GM21515 (cell line): ENCODE data around the gene SARNP.
"Not testable (repeated sequence)": the region's sequence is repeated elsewhere in the genome, so short reads cannot be mapped to it uniquely, and the experiment has no call there.

Source experiments
- ATAC-seq: cut with Tn5 transposase; IDR thresholded peaks from one replicate; pipeline ENCODE4 v1.9.1; 2021; ENCODE audit not compliant: unreplicated experiment

Gene SARNP

GRCh38 chr12:55797550-55797949 lies 20.0 kb downstream of the SARNP start:
- ATAC-seq: no peak

GRCh38 chr12:55797068-55797467 lies 20.5 kb downstream of the SARNP start:
- ATAC-seq: no peak

- no peak for ATAC-seq
These were observed 21.6 kb downstream of the SARNP start for GRCh38 chr12:55795950-55796349.

GRCh38 chr12:55789893-55790292 lies 27.6 kb downstream of the SARNP start:
- ATAC-seq: no peak

- ATAC-seq: no peak
These were observed 28.4 kb downstream of the SARNP start for GRCh38 chr12:55789171-55789570.

GRCh38 chr12:55788546-55788945 lies 29.0 kb downstream of the SARNP start:
- no peak for ATAC-seq

- ATAC-seq: no peak
These were observed 36.8 kb downstream of the SARNP start for GRCh38 chr12:55780685-55781084.

GRCh38 chr12:55777856-55778255 lies 39.7 kb downstream of the SARNP start:
- ATAC-seq: no peak

GRCh38 chr12:55771736-55772135 lies 45.8 kb downstream of the SARNP start:
- no peak for ATAC-seq

- ATAC-seq: no peak
These were observed 50.4 kb downstream of the SARNP start for GRCh38 chr12:55767156-55767555.

GRCh38 chr12:55765736-55766290 lies 51.7 kb downstream of the SARNP start:
- ATAC-seq: no peak

GRCh38 chr12:55762646-55763045 lies 54.9 kb downstream of the SARNP start:
- no peak for ATAC-seq

- no peak for ATAC-seq
These were observed 56.9 kb downstream of the SARNP start for GRCh38 chr12:55760663-55761062.

- ATAC-seq: not testable (repeated sequence)
These were observed 58.9 kb downstream of the SARNP start for GRCh38 chr12:55758575-55758974.

- ATAC-seq: no peak
These were observed 59.8 kb downstream of the SARNP start for GRCh38 chr12:55757701-55758100.

GRCh38 chr12:55755246-55755645 lies 62.3 kb downstream of the SARNP start:
- no peak for ATAC-seq

- ATAC-seq: no peak
These were observed 69.1 kb downstream of the SARNP start for GRCh38 chr12:55748230-55748993.

GRCh38 chr12:55746913-55747231 lies 70.7 kb downstream of the SARNP start:
- ATAC-seq: no peak

GRCh38 chr12:55746174-55746912 lies 71.2 kb downstream of the SARNP start:
- no peak for ATAC-seq

GRCh38 chr12:55745361-55746173 lies 72.0 kb downstream of the SARNP start:
- no peak for ATAC-seq

- ATAC-seq: no peak
These were observed 73.0 kb downstream of the SARNP start for GRCh38 chr12:55744340-55745030.
